ENCODE results near the gene TRAIP. TPM values are rescaled to one million over a fixed set of nuclear protein-coding genes. Genes with fewer than 3 reads are reported as not detected.
A peak's percentile ranks its signal among the peaks of the same experiment; 100 is the strongest.

Gene TRAIP
- total RNA-seq, 1 donor from 2014 or later = 3.2 TPM

GRCh38 chr3:49799105-49799504, 57.3 kb downstream of the TRAIP start:
- Histone ChIP-seq H3K36me3 (ENCODE audit: insufficient read depth, low read length) (no peaks in the 10 kb centered on the region), H3K4me3 (ENCODE audit: insufficient read depth, low read depth, low read length) (no peak overlapping the region), H3K9ac (ENCODE audit: low read length) (no peak overlapping the region), H3K27me3 (ENCODE audit: insufficient read depth, low read length) (no peaks in the 10 kb centered on the region), H3K9me3 (ENCODE audit: insufficient read depth, low read depth, low read length) (no peaks in the 10 kb centered on the region), H3K27ac (ENCODE audit: low read depth, low read length) (no peak overlapping the region), H3K4me2 (ENCODE audit: low read length) (no peak overlapping the region), H4K20me1 (ENCODE audit: insufficient read depth, low read length) (no peaks in the 10 kb centered on the region), H2AFZ (ENCODE audit: low read depth, low read length) (no peak overlapping the region), H3K4me1 (ENCODE audit: insufficient read depth, low read length) (peaks cover 11% of the 10 kb centered on the region), H3K79me2 (ENCODE audit: insufficient read depth, low read length) (no peaks in the 10 kb centered on the region)
- DNase-seq (ENCODE audit: low read depth) (no peak), FAIRE-seq (no peak)
- Mint-ChIP-seq H3K27me3 (ENCODE audit: low read depth, unreplicated experiment) (peaks cover 22% of the 10 kb centered on the region), H3K9me3 (ENCODE audit: unreplicated experiment) (peaks cover 3% of the 10 kb centered on the region), H3K4me1 (ENCODE audit: low read depth, unreplicated experiment) (no peaks in the 10 kb centered on the region), H3K36me3 (ENCODE audit: low read depth, unreplicated experiment) (peaks cover 2% of the 10 kb centered on the region), H3K27ac (ENCODE audit: unreplicated experiment) (peak overlapping the region; percentile 47), H3K4me3 (ENCODE audit: unreplicated experiment) (no peak overlapping the region)
- TF ChIP-seq CTCF (IDR thresholded peaks at IDR 0.05; ENCODE audit: insufficient read depth, low read depth, low read length) = no peak
- no peak for TF ChIP-seq EZH2 (IDR thresholded peaks at IDR 0.05; ENCODE audit: insufficient read depth, low read length)

- no peak overlapping the region for H3K27ac ChIP-seq (ENCODE audit: low read depth, low read length)
- Mint-ChIP-seq H3K9me3 (ENCODE audit: unreplicated experiment) (peaks cover 2% of the 10 kb centered on the region), H3K27me3 (ENCODE audit: low read depth, unreplicated experiment) (peaks cover 10% of the 10 kb centered on the region), H3K4me1 (ENCODE audit: low read depth, unreplicated experiment) (peaks cover 8% of the 10 kb centered on the region), H3K36me3 (ENCODE audit: low read depth, unreplicated experiment) (peaks cover 2% of the 10 kb centered on the region), H3K27ac (ENCODE audit: unreplicated experiment) (no peak overlapping the region), H3K4me3 (ENCODE audit: unreplicated experiment) (no peak overlapping the region)
- no peaks in the 10 kb centered on the region for H3K36me3 ChIP-seq (ENCODE audit: insufficient read depth, low read length)
- no peaks in the 10 kb centered on the region for H3K79me2 ChIP-seq (ENCODE audit: insufficient read depth, low read length)
- H2AFZ ChIP-seq (ENCODE audit: low read depth, low read length) = no peak overlapping the region
- no peak overlapping the region for H3K9ac ChIP-seq (ENCODE audit: low read length)
- DNase-seq (ENCODE audit: low read depth) (no peak), FAIRE-seq (no peak)
- H3K4me3 ChIP-seq (ENCODE audit: insufficient read depth, low read depth, low read length) = no peak overlapping the region
- no peak for TF ChIP-seq CTCF (IDR thresholded peaks at IDR 0.05; ENCODE audit: insufficient read depth, low read depth, low read length)
- TF ChIP-seq EZH2 (IDR thresholded peaks at IDR 0.05; ENCODE audit: insufficient read depth, low read length) = no peak
- H3K4me2 ChIP-seq (ENCODE audit: low read length) = no peak overlapping the region
- no peaks in the 10 kb centered on the region for H3K27me3 ChIP-seq (ENCODE audit: insufficient read depth, low read length)
- no peaks in the 10 kb centered on the region for H3K9me3 ChIP-seq (ENCODE audit: insufficient read depth, low read depth, low read length)
- H4K20me1 ChIP-seq (ENCODE audit: insufficient read depth, low read length) = no peaks in the 10 kb centered on the region
- peaks cover 9% of the 10 kb centered on the region for H3K4me1 ChIP-seq (ENCODE audit: insufficient read depth, low read length)
Measured at GRCh38 chr3:49794926-49795905, 61.1 kb downstream of the TRAIP start.

GRCh38 chr3:49794431-49794830, 61.9 kb downstream of the TRAIP start:
- no peak overlapping the region for H3K4me3 ChIP-seq (ENCODE audit: insufficient read depth, low read depth, low read length)
- no peak overlapping the region for H3K27ac ChIP-seq (ENCODE audit: low read depth, low read length)
- no peaks in the 10 kb centered on the region for H3K36me3 ChIP-seq (ENCODE audit: insufficient read depth, low read length)
- Mint-ChIP-seq H3K27ac (ENCODE audit: unreplicated experiment) (peak overlapping the region; percentile 53), H3K9me3 (ENCODE audit: unreplicated experiment) (peaks cover 2% of the 10 kb centered on the region), H3K36me3 (ENCODE audit: low read depth, unreplicated experiment) (peaks cover 2% of the 10 kb centered on the region), H3K4me1 (ENCODE audit: low read depth, unreplicated experiment) (peaks cover 8% of the 10 kb centered on the region), H3K4me3 (ENCODE audit: unreplicated experiment) (no peak overlapping the region), H3K27me3 (ENCODE audit: low read depth, unreplicated experiment) (peaks cover 10% of the 10 kb centered on the region)
- no peaks in the 10 kb centered on the region for H4K20me1 ChIP-seq (ENCODE audit: insufficient read depth, low read length)
- H3K9ac ChIP-seq (ENCODE audit: low read length) = no peak overlapping the region
- FAIRE-seq = no peak
- TF ChIP-seq CTCF (IDR thresholded peaks at IDR 0.05; ENCODE audit: insufficient read depth, low read depth, low read length) (no peak), EZH2 (IDR thresholded peaks at IDR 0.05; ENCODE audit: insufficient read depth, low read length) (no peak)
- H3K9me3 ChIP-seq (ENCODE audit: insufficient read depth, low read depth, low read length) = no peaks in the 10 kb centered on the region
- no peaks in the 10 kb centered on the region for H3K79me2 ChIP-seq (ENCODE audit: insufficient read depth, low read length)
- H3K4me2 ChIP-seq (ENCODE audit: low read length) = no peak overlapping the region
- DNase-seq (ENCODE audit: low read depth) = no peak
- no peak overlapping the region for H2AFZ ChIP-seq (ENCODE audit: low read depth, low read length)
- H3K27me3 ChIP-seq (ENCODE audit: insufficient read depth, low read length) = no peaks in the 10 kb centered on the region
- peaks cover 5% of the 10 kb centered on the region for H3K4me1 ChIP-seq (ENCODE audit: insufficient read depth, low read length)

All from astrocyte (in vitro differentiated cells and primary cell).